GM18505 (cell line): ENCODE results near the gene NGFR.

ENCODE experiments used
- ATAC-seq: cut with Tn5 transposase; IDR thresholded peaks from one replicate; pipeline ENCODE4 v1.9.1; 2021; ENCODE audit not compliant: unreplicated experiment
- POLR2A ChIP-seq: IDR thresholded peaks from 4 replicates; pipeline ENCODE4 v1.6.1; 2011; ENCODE audit warnings: borderline replicate concordance; ENCODE audit not compliant: insufficient read depth, insufficient read length; ENCODE audit errors: extremely low read depth

Gene NGFR

DNA sequence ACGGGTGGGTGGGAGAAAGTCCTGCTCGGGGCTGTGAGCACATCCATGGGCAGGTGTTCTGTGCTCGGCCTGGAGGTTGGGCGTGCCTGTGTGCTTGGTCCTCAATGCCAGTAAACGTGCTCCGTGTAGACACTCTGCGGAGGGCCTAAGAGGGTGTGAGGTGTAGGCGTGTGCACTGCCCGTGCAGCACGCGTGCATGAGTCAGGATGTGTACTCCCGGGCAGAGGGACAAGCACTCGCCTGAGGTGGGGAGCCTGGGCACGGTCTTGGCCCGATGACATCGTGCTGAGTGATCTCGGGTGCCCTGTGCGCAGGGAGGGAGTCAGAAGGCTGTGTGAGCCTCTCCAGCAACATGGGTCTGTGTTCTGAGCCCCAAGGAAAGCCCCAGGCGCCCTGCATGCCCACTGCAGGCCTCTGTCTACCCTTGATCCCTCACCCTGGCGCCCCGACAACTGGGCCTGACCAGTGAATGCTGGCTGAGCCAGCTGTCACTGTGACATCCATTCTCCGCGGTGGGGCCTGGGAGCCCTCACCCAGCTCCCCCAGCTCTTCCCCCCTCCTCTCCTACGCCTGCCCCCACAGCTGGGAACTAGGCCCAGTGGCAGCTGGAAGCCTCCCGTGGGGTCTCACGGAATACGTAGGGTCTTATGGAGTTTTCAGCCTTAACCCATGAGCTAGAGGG is 57.1 kb downstream of the NGFR start:
- TF ChIP-seq POLR2A, result no peak
- no peak for ATAC-seq

DNA sequence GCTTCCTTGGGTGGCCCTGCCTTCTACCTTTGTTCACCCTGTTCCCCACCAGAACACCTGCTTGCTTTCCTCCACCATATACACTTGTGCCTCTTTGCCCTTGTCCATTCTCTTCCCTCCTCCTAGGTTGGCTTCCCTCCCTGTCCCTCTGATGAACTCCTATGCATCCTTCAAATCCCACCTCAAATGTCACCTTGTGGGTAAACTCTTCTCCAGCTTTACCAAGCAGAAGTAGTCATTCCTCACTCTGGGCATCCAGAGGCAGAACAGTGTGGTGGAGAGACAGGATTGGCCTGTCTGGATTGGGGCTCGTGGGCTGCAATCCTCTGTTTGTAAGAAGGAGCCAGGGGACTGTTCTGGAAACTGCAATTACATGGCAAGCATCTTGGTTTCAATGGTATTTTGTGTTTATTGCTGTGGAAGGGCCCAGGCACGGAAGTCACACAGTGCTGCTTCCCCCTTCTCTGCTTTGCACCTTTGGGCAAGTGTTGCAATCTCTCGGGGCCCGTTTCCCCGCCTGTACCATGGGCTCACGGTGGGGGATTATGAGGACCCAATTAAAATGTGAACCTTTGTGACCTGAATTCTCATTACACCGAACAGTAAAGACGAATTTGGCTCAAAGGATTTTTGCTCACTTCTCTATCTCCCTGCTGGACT is 58.7 kb downstream of the NGFR start:
- no peak for ATAC-seq
- no peak for TF ChIP-seq POLR2A

DNA sequence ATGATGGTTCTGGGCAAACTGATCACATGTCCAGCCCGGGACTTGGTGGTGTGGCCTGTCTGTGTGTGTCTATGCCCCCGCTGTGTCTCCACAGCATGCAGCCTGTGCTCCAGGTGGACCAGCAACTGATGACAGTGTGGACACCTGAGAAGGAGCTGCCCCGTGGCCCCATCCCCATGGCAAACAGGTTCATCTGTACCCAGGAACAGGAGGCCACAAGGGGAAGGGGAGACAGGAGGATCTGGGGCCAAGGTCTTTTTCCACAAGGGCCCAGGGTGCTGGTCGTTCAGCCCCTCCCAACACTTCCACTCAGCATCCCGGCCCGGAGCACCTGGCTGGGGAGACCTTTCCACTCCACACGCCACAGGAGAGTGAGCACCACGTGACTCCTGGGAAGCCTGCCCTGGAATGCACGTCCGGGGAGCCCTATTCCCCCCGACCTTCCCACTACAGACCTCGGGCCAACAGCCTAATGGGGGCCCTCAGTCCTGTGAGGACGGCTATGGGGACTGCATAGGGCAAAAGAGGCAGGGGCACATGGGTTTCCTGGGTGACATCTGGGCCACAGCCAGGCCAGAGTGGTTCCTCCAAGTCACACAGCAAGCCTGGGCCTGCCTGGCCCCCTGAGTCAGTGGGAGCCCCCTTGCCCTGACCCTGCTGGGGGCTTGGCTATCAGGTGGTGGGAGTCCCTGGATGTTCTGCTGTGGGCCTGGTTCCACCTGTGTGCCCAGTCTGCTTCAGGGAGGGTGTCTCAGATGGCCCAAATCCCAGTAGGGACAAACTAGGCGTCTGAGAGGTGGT is 59.8 kb downstream of the NGFR start:
- no peak for TF ChIP-seq POLR2A
- ATAC-seq, result no peak

DNA sequence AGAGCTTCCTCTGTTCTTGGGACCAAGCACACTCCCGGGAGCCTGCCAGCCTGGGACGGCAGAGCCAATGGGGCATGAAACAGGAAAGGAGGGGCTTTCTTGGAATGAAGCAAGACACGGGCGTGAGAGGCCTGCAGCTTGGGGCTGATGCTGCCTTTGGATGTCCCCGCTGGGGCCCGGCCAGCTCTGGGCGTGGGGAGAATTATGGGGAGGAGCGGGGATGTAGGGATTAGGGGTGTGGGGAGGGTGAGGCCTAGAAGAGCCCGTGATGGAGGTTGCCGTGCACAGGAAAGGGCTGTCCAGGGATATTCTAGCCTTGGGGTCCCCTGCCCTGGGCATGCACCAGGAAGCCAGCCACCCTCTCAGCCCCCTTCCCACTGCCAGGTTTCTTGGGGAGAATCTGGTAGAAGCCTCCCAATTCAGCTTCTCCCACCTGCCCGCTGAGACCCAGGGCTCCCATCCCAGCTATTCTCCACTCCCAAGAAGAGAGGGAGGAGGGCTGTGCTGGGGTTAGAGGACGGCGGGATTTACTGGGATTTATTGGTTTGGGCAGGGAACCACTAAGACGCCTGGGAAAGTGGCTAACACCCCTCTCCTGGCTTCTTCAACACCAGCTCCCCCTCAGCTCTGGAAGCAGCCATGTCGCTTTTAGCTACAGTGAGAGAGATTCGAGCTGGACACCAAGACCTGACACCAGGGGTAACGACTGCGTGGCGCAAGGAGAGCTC is 60.6 kb downstream of the NGFR start:
- ATAC-seq, result no peak
- no peak for TF ChIP-seq POLR2A

DNA sequence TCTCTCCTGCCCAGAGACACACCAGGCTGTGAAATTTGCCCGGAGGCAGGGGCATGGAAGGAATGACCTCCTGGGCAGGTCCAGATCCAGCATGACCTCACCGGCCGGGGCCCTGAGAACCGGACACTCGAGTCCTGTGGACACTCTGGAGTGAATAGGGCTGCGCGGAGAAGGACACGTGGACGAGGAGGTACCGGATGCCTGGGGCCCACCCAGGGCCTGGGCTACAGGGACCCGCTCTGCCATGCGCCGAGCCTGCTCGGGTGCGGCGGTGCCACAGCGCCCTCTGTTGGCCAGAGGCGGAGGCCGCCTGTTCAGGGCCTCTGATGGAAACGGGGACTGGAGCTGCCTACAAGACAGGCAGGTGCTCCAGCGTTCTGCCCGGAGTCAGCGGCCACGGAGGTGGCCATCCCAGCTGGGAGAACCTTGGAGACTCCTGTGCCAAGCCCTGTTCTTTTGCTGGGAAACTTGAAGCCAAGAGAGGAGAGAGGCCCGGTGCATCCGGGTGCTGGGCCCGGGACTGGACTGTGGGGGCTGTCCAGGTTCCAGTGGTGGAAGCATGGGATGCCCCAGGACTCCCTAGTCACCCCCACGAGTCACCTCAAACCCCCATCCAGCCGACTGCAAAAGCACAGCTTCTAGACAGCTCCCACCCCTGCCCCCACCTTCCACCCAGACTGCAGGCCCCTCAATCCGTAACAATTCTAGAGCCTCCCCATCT is 61.3 kb downstream of the NGFR start:
- no peak for ATAC-seq
- no peak for TF ChIP-seq POLR2A

DNA sequence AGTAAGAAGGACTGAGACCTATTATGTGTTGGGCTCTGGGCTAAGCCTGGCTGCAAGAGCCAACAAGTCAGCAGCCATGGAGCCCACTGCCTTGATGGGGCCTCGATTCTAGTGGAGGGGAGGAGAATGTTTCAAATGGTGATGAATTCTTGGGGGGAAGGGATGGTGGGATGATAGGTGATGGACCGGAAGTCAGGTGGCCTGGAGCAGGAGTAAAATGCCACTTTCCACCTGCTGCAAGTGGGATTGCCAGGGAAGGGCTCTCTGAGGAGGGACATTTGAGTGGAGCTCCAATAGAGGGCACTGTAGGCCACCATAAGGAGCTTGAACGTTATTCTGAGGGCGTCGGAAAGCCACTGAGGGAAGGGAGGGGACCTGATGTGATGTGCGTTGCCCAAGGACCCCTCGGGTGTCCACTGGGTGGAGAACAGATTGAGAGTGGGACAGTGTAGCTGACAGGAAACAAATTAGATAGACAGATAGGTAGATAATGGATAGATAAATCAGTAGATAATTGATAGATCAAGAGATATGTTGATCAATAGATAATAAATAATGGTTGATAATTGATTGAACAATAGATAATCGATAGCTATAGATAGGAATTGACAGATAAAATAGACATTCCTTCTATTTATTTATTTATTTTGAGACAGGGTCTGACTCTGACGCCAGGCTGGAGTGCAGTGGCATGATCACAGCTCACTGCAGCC is 62.4 kb downstream of the NGFR start:
- TF ChIP-seq POLR2A, result no peak
- ATAC-seq, result no peak
